Skin epidermis (tissue), 12 donors: ENCODE measurements around the gene UROS.

Source experiments
- H3K27ac ChIP-seq, 21 experiments: fragments of 200-600 bp; sonication (generic) in 11 of 21; one replicate each; pipeline ENCODE4 v1.5.0; 2020; ENCODE audit warnings: mild to moderate bottlenecking in 3 of 21, inconsistent platforms in 2 of 21, moderate library complexity in 2 of 21
- H3K4me3 ChIP-seq, 7 experiments: fragments of 200-600 bp; sonication (generic) in 2 of 7; one replicate each; pipeline ENCODE4 v1.5.0; 2020; ENCODE audit warnings: inconsistent platforms in 2 of 7, mild to moderate bottlenecking in 2 of 7, moderate library complexity in 1 of 7

The UROS gene

DNA sequence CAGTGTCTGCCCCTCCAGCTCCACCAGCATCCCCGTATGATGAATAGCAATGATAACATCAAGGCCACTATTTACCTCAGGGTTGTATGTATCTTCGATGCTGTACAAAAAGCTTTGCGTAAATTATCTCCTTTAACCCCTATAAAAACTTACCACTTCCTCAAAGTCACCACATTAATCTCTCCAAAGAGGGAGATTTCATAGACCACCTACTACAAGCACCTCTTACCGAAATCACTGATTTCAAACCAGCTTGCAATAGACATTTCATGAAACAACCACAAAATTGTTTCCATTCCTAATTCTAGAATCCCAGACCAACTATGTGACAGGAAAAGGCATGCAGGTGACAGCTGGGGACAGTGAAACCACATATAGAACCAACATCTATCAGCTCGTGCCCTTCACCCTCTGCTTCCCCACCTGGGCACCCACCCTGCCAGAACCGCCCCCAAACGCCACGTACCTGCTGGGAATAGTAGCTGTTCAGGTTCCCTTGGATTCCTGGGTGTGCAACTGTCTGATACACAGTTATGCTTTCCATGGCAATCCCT is 27.3 kb downstream of the UROS start:
- H3K27ac ChIP-seq, result no peak overlapping the region
- no peak overlapping the region for H3K4me3 ChIP-seq

DNA sequence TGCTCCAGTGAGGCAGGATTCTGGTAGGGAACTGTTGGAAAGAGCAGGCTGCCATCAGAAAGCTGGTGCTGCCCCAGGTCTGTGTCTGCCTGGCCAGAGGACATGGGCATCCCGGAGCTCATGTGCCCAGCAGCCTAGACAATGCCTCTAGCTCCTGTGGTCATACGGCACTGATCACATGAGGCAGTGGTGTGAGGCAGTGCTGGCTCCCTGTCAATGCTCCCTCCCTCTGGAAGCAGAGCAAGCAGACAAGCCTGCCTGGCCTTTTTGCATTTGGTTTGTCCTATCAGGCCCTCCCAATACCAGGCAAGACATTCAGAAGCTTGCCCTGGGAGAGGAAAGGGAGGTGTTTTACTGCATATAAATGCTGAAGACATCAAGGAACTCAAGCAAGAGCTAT is 27.9 kb downstream of the UROS start:
- no peak overlapping the region for H3K4me3 ChIP-seq

DNA sequence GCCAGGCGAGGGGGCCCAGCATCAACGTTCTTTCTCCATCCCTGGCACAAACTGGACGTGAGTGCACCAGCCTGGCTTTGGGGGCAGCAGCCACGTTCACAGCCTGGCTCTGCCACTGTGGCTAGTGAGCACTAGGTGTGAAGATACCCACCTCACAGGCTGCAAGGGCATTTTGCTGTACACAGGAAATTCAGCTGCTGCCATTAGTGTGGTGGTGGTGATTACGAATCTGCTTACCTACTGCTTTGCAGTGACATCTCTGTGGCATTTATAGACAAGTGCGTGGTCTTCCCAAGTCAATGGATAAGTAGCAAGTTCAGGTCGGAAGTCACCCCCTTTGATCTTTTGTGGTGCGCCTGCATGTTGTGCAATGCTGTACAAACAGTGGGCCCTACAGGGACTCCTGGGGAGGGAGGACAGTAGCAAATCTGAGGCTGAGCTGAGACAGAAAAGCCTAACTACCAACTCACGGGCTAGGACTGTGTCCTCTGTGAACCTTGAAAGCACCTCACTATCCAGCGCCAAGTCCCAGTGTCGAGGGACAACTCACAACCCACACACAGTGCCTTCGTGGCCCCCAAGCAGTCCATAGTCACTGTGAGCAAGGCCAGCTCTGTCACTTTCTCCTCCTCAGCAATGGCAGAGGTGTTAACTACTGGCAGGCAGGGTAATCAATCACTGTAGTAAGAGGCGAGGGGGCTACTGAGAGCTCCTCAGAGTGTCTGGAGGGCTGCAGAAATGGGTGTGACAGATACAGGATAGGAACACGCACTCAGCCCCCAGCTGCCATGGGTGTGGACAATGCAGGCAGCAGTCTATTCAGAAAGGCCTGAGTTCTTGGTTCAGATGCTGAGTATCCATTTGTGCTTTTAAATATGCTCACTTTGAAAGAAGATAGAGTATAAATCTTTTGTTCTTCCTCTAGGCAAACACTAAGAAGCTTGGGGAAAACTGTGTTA is 30.4 kb downstream of the UROS start:
- Histone ChIP-seq H3K4me3 (no peak overlapping the region), H3K27ac (no peak overlapping the region)

More for the DNA sequence above, 27.9 kb downstream of the UROS start:
- no peak overlapping the region for H3K27ac ChIP-seq

DNA sequence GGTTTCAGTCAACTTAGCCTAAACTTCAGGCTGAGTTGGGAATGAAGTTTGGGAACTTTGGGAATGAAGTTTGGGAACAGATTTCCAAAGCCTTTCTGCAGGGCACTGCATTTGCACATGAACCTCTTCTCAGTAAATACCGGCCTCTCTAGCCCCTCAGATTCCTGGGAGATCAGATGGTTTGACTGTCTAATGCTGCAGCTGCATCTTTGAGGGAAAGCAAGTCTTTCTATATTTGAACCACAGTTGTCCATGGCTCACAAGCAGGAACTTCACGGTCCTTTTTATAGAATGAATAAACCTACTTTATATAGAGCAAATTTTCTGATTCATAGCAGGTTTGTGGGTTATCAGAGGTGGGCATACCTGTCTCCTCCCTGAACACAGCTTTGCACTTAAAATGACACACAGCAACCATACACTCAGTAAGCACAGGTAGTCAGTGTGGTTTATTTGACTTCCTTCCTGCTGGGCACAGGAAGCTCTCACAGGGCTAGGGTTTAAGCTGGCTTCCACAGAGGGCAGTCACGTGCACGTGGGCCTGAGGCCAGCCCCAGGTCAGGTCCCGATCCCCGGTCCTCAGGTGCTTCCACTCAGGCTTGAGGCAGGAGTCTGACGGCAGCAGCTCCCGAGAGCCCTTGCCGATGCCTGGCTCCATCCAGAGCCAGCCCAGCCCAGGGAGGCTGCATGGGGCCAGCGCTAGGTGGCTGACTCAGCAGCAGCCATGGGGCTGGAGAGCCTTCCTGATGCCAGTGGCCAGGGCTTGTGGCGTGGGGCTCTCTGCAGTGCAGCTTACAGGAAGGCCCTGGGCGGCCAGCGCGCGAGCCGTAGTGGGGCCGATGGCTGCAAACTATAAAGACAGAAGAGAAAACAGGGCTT is 34.7 kb downstream of the UROS start:
- no peak overlapping the region for H3K27ac ChIP-seq
- H3K4me3 ChIP-seq, result no peak overlapping the region

DNA sequence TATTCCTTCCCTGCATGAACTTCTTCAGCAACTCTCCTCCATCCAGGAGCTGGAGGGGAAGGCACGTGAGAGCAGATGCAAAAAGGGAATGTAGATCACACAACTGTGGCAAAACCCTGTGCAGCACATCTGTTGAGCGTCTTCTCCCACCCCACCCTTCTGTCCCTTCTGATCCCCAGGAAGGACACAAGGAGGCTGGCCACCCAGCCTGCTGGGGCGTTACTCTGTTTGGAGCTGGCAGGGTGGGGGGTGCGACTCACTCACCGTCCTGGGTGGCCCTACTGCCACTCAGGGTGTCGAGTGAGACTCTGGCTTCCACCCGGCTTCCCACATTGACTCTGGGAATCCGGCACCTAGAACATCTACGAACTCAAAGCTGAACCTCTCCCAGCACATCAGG is 37.3 kb downstream of the UROS start:
- no peak overlapping the region for H3K4me3 ChIP-seq
- no peak overlapping the region for H3K27ac ChIP-seq

DNA sequence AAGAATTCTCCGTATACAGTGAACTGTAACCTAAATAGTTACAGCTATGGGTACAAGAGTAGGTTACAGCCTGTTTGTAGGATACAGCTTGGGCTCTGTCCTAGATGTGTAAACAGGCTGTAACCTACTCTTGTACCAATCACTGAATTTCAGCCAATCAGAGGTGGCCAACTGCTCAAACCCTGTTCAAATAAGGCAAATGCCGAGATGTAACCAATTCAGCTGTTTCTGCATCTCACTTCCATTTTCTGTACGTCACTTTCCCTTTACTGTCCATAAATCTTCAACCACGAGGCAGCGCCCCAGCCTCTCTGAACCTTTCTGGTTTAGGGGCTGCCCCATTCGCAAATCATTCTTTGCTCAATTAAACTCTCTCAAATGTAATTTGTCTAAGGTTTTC is 39.1 kb downstream of the UROS start:
- H3K4me3 ChIP-seq, result no peak overlapping the region
- H3K27ac ChIP-seq, result no peak overlapping the region

DNA sequence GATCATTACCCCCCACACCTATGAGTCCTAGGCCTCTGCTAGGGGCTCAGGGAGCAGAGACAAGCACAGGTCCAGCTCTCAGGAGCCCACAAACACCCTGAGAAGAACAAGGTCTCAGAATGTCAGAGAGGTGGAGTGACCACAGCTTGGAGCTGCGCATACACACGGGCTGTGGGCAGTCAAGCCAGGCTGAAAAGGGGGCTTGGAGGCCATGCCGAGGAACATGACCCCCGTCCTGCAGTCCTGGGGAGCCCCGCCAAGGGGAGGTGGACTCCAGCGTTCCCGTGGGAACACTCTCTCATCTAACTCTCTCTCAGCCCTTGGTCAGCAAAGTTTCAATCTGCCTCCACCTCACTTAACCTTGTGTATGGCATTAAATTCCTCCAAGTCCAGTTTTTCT is 39.6 kb downstream of the UROS start:
- no peak overlapping the region for H3K4me3 ChIP-seq
- no peak overlapping the region for H3K27ac ChIP-seq

DNA sequence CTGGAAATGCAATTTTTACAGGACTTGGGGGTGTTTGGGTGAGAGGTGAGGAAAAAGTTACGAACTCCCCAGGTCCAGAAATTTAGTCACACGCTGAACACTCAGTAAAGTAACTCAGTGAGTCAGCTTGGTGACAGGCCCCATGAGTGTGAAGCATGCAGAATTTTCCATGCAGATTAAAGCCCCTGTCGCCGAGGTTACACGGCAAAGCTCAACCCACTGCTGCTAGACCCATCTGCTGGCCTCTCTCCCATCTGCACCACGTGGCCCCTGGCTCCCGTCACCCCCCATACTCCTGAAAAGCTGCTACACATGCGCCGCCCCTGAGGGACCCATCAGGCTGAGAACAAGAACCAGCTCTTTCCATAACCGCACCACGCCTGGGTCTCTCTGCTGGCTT is 40.4 kb downstream of the UROS start:
- Histone ChIP-seq H3K27ac (no peak overlapping the region), H3K4me3 (no peak overlapping the region)

DNA sequence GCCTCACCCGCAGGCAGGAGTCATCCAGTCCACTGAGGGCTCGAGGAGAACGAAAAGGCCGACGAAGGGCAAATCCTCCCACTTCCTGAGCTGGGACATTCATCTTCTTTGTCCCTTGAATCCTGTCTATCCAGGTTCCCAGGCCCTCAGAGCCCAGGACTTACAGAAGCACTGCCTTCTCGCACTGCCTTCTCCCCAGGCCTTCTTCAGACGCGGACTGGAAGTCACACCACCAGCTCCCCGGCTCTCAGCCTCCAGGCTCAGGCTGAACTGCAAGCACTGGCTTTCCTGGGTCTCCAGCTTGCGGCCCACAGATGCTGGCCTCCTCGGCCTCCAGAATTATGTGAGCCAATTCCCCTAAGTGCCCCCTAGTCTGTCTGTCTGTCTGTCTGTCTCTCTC is 41.0 kb downstream of the UROS start:
- Histone ChIP-seq H3K27ac (no peak overlapping the region), H3K4me3 (no peak overlapping the region)

DNA sequence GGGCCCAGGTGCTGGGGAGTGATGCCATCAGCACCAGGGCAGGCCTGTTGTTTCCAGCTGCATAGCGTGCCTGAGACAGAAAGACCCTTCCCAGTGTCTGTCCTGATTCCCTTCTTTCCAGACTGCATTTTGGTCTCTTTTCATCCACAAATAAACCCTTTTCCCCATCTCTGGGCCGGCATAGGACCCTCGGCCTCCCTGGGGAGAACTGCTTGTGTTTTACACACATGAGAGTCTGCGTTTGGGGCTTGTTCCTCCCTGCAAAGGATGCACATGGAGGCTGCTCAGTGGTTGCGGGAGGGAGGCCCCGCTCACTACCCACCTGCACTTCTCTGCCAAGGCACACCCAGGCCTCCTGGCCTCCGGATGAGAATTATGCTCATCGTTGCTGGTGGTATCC is 41.7 kb downstream of the UROS start:
- Histone ChIP-seq H3K27ac (no peak overlapping the region), H3K4me3 (no peak overlapping the region)

DNA sequence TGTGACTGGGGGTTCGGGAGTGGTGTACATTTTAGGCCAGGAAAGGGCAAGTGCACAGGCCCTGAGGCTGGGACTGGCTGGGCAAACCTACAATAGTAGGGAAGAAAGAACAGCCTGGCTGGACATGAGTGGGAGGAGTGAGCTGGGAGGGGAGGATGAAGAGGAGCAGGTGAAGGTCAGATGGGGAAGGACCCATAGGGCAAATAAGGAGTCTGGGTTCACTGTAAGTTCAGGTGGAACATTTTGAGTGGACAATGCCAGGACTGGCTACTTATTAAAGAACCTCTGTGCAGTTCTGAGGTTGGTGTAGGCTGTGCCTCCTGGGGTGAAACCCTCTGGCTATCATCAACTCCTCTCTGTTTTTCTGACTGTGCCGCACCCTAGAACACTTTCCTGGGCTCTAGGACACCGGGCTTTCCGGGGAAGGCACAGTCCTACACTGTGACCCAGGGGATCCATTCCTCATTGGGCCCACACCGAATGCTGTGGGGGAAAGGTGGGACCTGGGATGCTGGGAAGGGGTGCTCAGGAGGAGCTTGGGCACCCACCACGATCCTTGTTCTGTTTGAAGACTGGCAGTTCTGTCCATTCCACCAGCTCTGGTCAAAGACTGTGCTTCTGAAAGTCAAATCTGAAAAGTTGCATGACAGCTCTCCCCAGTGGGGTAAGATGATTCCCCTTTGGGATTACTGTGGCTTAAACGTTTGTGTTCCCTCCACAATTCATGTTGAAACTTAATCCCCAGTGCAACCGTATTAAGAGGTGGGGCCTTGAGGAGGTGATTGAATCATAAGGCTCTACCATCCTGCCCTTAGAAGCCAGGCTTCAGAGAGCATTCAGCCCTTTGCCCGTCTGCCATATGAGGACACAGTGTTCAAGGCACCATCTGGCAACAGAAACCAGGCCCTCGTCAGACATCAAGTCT is 43.4 kb downstream of the UROS start:
- no peak overlapping the region for H3K4me3 ChIP-seq
- no peak overlapping the region for H3K27ac ChIP-seq

DNA sequence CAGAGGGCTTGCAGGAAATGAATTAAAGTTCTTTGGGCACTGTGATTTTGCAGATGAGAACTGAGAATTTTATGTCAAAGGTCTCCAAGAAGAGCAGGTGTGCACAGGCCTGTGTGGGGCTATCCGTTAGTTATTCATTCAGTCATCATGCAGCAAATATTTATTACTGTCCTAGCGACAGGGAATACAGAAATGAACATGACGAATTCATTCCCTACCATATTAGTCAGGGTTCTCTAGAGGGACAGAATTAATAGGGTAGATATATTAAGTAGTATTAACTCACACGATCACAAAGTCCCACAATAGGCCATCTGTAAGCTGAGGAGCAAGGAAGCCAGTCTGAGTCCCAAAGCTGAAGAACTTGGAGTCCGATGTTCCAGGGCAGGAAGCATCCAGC is 44.5 kb downstream of the UROS start:
- Histone ChIP-seq H3K4me3 (no peak overlapping the region), H3K27ac (no peak overlapping the region)

DNA sequence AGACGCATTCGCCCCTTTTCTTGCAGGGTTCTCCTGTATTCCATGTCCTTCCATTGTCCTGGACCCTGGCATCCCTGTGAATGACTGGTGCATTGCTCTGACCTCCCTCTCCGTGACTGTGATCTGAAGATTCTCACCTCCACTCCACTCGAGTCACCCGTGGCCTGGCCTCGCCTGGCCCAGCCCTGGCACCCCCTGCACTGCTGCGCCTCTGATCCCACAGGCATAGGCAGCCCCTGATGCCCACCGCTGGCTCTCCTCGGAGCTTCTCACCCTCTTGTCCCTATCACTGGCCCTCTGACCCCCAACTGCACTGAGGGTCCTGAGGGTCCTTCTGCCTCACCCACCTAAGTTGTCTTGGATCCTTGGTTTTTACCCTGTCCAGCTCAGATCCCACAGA is 45.3 kb downstream of the UROS start:
- no peak overlapping the region for H3K4me3 ChIP-seq
- H3K27ac ChIP-seq, result no peak overlapping the region

DNA sequence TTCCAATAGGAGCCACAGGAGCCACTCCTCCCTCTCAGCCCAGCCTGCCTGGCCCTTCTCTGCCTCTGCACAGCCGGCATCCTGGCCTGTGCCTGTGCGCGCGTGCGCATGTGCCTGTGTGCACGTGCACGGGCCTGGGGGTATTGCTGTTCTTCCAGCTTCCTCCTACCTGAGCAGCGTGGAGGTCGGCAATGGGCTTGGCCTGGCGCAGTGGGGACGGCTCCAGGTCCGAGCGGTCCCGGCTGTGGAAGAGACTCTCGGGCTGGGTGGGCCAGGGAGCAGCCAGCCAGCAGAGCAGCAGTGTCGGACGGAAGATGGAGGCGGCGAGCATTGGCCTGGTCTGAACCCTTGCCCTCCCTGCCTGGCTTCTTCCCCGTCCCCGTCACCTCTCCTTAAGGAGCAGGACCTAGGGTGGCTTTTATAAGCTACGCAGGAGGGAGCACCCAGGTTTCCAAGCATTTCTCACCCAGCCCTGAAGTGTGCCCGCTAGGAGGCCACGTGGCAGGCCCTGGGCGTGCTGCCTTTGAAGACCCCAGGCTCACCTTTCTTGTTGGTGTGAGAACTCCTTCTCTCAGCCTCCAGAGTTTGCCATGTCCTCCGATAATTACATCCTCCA is 47.5 kb downstream of the UROS start, which contains the start of gene MMP21:
Gene MMP21 (minus strand): TSS at position 331 of the 616 bp plus-strand sequence. CDS start 0 bp downstream, at position 331.
- H3K27ac ChIP-seq, result no peak within 1 kb of the TSS
- no peak within 1 kb of the TSS for H3K4me3 ChIP-seq

DNA sequence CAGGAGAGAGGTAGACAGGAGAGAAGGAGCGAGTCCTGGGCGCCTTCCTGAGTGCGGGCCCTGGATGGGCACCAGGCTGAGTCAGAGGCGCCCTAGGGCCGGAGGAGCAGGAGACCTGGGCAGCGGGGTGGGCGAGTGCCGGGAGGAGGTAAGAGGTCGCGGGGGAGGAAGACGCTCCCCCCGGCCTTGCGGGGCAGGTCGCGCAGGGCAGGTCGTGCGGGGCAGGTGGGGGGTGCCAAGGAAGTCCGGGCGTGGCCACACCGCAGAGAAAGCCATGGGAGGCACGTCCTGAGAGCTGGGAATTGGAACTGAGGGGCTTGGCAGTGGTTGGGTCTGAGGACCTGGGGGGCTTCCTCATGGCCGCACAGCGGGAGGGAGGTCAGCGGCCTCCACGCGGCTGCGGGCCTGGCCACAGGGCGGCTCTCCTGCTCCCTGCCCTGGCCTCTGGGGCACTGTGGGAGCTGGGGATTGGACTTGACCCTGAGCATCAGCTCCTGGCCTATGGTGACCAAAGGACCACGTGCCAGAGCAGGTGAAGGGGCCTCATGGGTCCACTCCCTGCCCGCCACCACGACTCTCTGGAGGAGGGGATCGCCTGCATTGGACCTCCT is 48.4 kb downstream of the UROS start:
- H3K4me3 ChIP-seq, result no peak overlapping the region
- no peak overlapping the region for H3K27ac ChIP-seq

DNA sequence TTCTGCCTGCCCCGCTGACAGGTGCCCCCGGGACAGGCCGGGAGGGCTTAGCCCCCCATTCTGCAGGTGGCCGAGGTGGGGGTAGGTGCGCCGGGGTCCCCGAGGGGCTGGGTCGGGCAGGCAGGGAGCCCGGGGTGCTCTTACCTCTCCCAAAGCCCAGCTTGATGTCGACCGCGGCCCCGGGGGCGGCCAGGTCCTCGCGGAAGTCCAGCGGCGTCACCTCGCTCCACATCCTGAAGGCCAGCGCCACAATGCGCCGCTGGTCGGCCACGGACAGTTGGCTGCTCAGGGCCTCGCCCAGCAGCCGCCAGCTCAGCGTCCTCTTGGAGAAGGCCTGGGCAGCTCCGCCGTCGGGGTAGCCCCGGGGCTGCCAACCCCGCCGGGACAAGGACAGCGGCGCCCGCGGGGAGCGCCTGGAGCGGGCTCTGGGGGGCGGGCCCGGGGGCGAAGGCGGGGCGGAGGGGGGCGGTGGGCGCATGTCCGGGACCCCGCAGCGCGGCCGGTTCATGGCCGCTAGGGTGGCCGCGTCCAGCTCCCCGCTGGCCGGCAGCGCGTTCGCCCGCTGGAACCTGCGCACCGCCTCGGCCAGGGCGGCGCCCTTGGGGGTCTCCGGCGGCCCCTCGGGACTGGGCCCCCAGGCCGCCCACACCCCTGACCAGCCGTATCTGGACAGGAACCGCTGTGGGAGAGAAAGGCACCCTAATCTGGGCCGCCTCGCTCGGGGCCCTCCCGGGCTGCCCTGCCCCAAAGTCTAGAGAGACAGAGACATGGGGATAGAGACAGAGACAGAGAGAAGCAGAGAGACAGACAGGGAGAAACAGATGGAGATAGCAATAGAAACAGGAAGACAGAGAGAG is 49.1 kb downstream of the UROS start:
- H3K4me3 ChIP-seq, result no peak overlapping the region
- no peak overlapping the region for H3K27ac ChIP-seq

DNA sequence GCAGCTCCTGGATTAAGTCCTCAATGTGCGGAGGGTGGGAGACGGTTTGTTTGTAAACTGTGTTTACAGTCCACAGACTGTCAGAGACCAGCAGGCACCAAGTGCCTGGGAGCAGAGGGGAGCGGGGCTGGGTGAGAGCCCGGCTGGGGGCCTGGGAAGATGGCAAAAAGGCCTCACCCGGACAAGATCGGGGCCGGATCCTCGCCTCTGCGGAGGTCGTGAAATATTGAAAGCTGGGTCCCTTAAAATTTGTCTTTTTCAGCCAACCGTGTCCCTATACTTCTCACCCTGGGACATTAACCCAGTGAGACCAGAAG is 50.2 kb downstream of the UROS start:
- Histone ChIP-seq H3K27ac (no peak overlapping the region), H3K4me3 (no peak overlapping the region)
